HG03108 (cell line): ENCODE results near the gene XKR8.

ENCODE experiments used
- ATAC-seq: cut with Tn5 transposase; IDR thresholded peaks from one replicate; pipeline ENCODE4 v1.9.1; 2021; ENCODE audit warnings: moderate library complexity; ENCODE audit not compliant: unreplicated experiment

XKR8 gene

GRCh38 chr1:27954186-27954585 lies 5.6 kb upstream of the XKR8 start:
- ATAC-seq: no peak

DNA sequence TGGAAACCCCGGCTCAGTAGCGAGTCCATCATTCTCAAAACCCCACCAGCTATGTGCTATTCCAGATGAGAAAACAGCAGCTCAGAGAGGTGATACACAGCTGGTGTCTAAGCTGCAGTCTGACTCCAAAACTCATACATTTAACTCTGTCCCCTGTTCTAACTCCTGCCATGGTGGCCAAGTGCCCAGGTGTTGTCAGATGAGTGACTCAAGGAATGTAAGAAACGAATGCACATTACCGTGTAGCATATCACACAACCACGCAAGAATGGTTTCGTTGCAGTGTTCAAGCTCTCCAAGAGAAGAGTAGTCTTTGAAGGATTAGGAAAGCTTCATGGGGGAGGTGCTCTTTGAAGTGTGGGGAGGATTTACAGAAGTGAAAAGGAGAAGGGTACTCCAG lies 4.7 kb upstream of the XKR8 start:
- no peak for ATAC-seq

- ATAC-seq: no peak
Measured at GRCh38 chr1:27956761-27957160, 3.0 kb upstream of the XKR8 start.

DNA sequence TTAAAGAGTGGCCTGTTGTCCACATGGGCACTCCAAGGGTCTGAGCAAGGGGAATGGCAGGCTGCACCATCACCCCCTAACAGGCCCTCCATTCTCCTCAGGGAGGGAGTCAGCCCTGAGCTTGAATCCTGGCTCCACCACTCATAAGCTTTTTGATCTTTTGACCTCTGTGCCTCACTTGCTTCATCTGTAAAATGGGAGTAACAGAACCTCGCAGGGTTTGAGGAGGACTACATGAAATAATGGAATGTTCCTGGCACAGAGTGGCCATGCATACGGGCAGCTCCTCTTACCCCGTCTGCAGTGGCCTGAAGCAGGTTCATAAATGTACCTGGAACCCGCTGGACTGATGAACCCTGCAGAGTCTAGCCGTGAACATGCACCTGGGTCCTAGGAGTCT lies 2.1 kb upstream of the XKR8 start:
- no peak for ATAC-seq

DNA sequence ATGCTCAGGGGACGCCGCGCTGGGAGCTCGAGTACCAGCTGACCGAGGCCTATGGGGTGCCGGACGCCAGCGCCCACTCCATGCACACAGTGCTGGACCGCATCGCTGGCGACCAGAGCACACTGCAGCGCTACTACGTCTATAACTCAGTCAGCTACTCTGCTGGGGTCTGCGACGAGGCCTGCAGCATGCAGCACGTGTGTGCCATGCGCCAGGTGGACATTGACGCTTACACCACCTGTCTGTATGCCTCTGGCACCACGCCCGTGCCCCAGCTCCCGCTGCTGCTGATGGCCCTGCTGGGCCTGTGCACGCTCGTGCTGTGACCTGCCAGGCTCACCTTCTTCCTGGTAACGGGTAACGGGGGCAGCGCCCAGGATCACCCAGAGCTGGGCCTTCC lies 1.3 kb upstream of the XKR8 start:
- ATAC-seq: no peak

DNA sequence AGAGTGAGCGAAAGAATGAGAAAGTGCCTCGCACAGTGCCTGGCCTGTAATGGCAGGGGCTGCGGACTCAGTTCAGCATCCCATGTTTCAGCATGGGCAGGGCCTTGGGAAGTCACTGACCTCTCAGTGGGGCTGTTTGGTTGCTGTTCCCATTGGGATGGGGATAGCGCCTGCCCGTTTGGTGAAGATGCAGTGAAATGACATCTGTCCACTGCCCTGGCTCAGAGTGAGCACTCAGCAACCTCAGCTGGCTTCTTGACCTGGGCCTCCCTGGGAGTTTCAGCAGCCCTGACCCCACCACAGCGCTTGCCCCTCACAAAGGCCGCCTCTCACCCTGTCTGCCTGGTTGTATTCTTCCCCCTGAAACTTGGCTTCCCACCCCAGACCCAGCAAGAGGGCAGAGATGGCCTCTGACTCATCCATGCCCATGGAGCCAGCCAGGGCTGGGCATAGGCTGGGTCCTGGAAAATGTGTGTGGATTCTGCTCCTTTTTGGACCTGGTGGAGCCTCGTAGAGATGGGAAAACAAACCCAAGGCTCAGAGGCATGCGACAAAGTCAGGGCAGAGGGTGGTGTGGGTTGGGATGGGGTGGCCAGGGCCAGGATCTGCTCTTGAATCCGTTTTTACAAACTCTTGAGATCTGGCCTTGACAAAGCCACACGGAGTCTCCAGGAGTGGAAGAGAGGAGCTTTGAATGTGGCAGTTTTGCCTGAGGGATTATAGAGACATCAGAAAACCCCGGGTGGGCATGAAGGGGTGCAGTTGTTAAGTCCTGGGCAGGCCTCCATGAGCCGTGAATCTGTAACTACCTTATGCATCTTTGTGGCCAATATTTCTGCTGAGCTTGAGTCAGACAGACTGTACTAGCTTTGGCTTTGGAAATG lies 1.2 kb downstream of the XKR8 start:
- ATAC-seq: no peak

DNA sequence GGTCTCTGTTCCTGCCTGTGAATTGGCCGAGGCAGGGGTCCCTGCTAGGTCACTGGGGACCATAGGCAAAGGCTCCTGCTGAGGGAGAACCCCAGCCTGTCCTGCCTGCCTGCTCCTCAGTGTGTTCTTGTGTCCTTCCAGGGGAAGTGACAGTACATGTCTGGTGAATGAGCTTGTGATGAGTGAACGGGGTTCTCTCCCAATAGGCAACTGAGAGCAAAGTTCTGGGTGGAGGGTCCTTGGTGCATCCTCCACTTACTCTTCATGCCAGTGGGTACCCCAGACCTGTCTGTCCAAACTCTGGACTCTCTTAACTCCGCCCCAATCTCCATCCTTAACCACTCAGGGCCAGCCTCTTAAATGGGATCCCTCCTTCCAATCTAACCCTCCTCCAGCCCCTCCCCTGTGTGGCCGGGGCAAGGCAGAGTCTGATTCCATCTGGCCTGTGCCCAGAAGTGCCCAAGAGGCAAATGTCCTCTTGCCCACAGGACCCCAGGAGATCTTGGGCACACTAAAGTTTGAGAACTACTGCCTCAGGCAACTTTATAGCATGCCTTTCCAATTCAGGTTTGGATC lies 2.0 kb downstream of the XKR8 start:
- ATAC-seq: no peak

DNA sequence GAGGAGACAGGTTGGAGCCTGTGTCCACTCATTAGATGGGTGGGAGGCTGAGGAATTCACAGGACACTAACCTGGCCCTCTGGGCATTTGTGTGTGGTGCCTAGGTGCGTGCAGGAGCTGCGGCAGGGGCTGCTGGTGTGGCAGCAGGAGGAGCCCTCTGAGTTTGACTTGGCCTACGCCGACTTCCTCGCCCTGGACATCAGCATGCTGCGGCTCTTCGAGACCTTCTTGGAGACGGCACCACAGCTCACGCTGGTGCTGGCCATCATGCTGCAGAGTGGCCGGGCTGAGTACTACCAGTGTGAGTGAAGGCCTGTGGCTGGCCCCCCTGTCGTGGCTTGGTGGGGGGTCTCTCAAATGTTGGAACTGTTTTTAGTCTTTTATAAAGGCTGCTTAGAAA lies 3.6 kb downstream of the XKR8 start:
- no peak for ATAC-seq

GRCh38 chr1:27966402-27967105 lies 6.8 kb downstream of the XKR8 start:
- no peak for ATAC-seq

DNA sequence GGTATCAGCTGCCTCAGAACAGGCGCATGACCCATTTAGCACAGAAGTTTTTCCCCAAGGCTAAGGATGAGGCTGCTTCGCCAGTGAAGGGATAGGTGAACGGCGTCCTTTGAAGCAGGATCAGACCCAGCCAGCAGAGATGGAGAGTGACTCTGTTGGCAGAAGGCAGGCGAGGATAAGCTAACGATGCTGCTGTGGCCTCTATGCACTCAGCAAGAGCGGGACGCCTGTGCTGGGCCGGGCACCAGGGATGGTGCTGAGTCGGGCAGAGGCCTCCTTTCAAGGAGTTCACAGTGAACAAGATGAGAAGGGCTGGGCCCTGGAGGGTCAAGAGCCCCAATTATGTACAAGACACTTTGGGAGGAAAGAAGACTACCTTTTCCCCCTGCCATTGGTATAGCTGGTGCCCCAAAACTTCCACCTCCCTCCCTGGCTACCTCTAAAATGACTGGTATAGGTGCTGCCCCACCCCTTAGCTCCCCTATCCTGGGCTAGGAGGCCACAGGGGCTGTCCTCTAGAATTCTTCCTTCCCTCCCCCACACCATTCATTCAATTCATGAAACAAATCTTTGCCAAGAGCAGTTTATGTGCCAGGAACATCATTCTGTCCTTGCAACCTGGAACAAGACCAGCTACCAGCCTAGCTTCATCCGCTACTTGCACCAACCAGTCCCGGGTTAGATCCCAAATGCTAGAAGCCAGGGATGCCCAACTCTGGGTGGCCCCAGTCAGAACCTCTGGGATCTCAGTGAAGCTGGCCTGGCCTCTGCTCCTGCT lies 7.5 kb downstream of the XKR8 start:
- ATAC-seq: no peak

DNA sequence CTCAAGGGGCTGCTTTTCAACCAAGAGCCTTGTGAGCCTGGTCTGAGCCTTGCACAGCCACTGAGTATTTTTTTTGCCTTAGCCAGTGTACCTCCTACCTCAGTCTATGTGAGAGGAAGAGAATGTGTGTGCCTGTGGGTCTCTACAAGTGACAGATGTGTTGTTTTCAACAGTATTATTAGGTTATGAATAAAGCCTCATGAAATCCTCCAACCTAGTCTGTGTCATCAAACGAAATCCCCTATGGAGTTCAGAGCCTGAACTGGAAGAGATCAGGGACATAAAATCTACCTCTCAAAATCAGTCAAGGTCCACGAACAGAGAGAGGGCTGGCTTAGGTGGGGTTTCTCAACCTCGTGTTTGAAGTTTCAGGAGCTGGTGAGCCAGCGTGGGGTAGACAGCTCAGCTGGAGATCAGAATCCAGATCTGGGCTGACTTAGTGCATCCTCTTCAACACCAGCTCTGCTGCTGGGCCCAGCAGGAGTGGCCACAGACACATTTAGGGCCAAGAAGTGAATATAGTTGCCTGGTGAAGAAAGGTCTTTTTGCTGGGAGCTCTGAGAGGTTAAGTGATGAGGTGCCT lies 8.2 kb downstream of the XKR8 start:
- no peak for ATAC-seq

GRCh38 chr1:27968692-27969091 lies 8.9 kb downstream of the XKR8 start:
- ATAC-seq: no peak

DNA sequence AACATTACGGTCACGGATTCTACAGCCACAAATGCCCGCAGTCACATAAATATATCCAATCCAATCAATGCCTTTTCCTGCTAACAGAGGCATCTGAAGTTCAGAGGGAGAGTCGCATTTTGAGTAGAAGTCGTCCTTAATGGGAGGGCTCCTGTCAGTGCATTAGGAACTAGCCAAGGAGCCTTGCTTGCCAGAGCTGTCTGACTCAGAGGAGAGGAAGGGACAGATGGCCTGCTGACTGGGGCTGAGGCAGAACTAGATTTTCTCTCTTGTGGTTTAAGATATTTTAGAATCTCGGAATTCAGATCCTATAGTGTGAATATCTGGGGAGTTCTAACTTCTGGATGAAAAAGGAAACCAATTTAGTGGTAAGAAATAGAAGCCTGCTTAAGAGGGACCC lies 10.6 kb downstream of the XKR8 start:
- ATAC-seq: no peak

DNA sequence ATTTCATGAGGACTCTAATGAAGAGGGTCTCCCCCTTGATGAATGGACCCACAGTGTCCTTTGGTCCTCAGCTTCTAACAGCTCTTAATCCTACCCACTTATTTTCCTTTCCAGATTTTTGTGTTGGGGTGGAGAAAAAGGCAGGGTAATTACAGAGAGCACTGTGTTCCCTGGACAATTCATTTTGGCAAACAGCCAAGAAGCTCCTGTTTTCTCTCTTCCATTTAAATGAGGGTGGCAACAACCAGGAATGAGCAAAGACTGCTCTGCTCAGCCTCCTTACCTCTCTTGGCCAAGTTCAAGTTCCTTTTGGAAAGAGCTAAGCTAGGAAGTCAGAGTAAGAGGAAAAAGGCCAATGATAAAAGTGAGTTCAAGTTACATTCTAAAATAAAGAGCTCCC lies 11.9 kb downstream of the XKR8 start:
- ATAC-seq: no peak

DNA sequence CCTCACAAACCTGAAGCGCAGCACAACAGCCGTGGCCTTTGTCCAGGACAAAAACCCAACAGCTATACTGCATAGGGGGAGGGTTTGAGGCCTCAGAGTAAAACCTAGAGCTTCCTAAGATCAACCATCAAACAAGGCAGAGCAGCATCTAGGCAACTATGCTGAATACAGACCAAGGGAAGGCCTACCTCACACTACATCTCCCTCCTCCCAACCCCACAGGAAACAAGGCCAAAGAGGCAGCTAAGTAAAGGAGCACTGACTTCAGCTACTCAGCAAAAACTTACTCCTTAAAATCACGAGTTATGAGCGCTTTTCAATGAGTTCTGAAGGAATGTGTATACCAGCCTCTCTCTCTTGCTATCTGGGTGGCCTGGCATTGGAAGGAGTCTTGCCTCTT lies 12.4 kb downstream of the XKR8 start:
- ATAC-seq: no peak

DNA sequence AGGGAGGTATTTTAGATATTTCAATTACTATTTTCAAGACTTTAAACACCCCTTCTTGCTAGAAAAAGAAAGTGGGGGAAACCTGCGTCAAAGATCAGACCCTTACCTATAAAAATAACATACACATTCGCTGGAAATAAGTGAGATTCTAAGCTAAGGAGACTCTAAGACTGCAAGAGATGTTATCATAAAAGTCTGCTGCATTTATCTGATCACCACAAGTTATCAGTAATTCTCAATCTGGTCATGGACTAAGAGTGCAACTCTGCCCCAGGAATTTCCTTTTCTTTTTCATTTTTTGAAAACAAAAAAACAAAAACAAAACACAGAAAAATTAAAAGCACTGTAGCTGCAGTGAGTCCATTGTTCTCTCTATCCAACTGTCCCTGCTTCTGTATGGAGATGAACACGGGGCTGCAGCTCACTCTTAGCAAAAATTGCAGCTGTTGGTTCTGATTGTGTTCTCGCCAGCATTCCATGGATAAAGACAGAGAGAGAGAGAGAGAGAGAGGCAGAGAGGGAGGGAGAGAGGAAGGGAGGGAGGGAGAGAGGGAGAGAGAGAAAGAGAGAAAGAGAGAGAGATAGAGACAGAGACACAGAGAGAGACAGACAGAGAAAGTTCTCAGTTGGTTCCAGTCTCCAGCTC lies 14.1 kb downstream of the XKR8 start:
- no peak for ATAC-seq

DNA sequence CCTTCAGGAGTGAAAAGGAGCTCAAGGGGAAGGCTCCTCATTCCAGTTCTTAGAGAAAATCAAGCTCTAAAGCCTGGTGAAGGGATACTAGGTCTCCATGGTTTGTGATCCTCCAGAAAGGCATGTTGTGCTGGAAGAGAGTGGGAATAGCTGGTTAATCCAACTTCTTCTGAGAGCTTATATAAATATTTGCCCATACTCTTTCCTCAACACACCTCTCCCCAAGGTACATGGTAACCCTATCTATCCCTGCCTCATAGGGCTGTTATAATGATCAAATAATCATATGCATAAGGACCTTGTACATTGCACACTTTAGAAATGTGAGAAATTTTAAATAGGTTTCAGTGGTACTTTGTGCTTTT lies 14.6 kb downstream of the XKR8 start:
- no peak for ATAC-seq

GRCh38 chr1:27979151-27979858 lies 19.5 kb downstream of the XKR8 start:
- ATAC-seq: no peak

DNA sequence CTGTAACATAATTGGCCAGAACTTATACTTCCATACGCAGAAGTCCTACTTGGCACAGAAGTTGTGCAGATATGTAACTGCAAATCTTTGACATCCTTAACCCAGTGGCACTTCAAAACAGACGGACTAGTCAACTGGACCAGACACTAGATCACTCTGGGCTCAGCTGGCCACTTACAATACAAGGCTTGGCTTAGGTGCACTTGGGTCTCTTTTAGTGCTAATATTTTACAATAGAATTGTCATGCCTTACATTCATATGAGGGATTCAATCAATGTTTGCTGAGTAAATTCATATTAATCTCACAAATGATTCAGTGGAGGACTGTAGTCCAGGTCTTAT lies 20.1 kb downstream of the XKR8 start:
- no peak for ATAC-seq

DNA sequence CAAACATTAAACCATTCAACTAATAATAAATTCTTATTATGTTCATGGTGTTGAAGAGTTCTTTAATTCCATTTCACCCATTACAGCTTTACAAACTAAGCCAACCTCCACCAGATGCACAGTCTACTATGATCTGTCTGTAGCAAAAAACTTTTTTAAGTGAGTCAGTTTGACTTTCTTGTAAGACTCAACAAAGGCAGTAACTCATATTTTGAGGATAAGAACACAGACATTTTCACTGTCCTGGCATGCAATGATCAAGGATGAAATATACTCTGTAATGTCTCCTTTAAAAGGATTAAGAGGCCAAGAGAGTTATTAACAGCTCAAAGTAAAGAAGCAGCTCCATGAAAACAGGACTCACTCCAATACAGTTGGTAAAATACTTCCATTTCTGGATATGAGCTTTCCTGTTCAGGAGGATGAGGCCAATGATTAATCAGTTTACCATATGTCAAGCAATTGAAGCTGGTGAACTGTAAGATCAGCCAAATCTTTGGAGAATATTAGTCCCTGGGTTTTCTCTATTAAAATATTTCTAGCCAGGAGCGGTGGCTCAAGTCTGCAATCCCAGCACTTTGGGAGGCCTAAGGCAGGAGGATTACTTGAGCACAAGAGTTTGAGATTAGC lies 20.6 kb downstream of the XKR8 start:
- no peak for ATAC-seq
